Subcutaneous abdominal adipose tissue (tissue), 5 donors: ENCODE results near the gene RSRC1.
"Not testable (repeated sequence)": the region's sequence is repeated elsewhere in the genome, so short reads cannot be mapped to it uniquely, and the experiment has no call there.

Experiments used
- H3K27ac ChIP-seq: one replicate; pipeline ENCODE4 v1.7.0; 2013; ENCODE audit warnings: low read depth, mild to moderate bottlenecking, inconsistent platforms, low read length, moderate library complexity
- H3K27me3 ChIP-seq, 5 donors: one replicate each; pipeline ENCODE4 v1.7.0; 2013; ENCODE audit warnings: low read length in 5 of 5, inconsistent platforms in 1 of 5; ENCODE audit not compliant: control insufficient read depth in 5 of 5, insufficient read depth in 4 of 5
- H3K36me3 ChIP-seq, 5 donors: one replicate each; pipeline ENCODE4 v1.7.0; 2013; ENCODE audit warnings: low read length in 5 of 5; ENCODE audit not compliant: control insufficient read depth in 5 of 5, insufficient read depth in 5 of 5
- H3K4me1 ChIP-seq, 5 donors: one replicate each; pipeline ENCODE4 v1.7.0; 2013; ENCODE audit warnings: low read length in 5 of 5, mild to moderate bottlenecking in 3 of 5, moderate library complexity in 1 of 5; ENCODE audit not compliant: control insufficient read depth in 5 of 5, insufficient read depth in 5 of 5
- H3K4me3 ChIP-seq, 5 donors: one replicate each; pipeline ENCODE4 v1.7.0; 2013; ENCODE audit warnings: low read length in 5 of 5, low read depth in 1 of 5
- H3K9ac ChIP-seq, 5 donors: one replicate each; pipeline ENCODE4 v1.7.0; 2013; ENCODE audit warnings: low read length in 5 of 5, mild to moderate bottlenecking in 4 of 5, moderate library complexity in 3 of 5
- H3K9me3 ChIP-seq, 5 donors: one replicate each; pipeline ENCODE4 v1.7.0; 2013; ENCODE audit warnings: low read length in 5 of 5; ENCODE audit not compliant: control insufficient read depth in 5 of 5
- donor health status: healthy.
- donor health status: healthy.
- donor health status: healthy.
- donor health status: healthy.
- donor health status: healthy.

Gene RSRC1

GRCh38 chr3:158109804-158110657 is at the start of gene RSRC1:
Gene RSRC1, plus strand, starts transcription at chr3:158110089. Its CDS starts 12,016 bp downstream, at chr3:158122105.
- H3K9ac ChIP-seq = peak within 1 kb of the TSS; percentile 78 to 92 (median 87)
- no peaks in the 10 kb centered on the region for H3K36me3 ChIP-seq
- peak within 1 kb of the TSS; percentile 92 to 100 (median 97) for H3K4me3 ChIP-seq
- H3K27me3 ChIP-seq = peaks cover 11 to 37% (median 18%) of the 10 kb centered on the region in 5 donors
- peaks cover 0 to 4% (median 0%) of the 10 kb centered on the region in 5 donors for H3K9me3 ChIP-seq
- peaks cover 0 to 36% (median 33%) of the 10 kb centered on the region in 5 donors for H3K4me1 ChIP-seq
- peak within 1 kb of the TSS; percentile 46 for H3K27ac ChIP-seq

- H3K27me3 ChIP-seq, H3K4me1 ChIP-seq, H3K27ac ChIP-seq, H3K4me3 ChIP-seq, H3K9ac ChIP-seq, H3K36me3 ChIP-seq, H3K9me3 ChIP-seq: not testable (repeated sequence)
Measured at GRCh38 chr3:158065574-158065973, 44.3 kb upstream of the RSRC1 start.

GRCh38 chr3:158072790-158073189 is 37.1 kb upstream of the RSRC1 start:
- Histone ChIP-seq H3K4me3 (no peak overlapping the region), H3K27ac (no peak overlapping the region), H3K9ac (no peak overlapping the region), H3K27me3 (peaks cover 0 to 5% (median 0%) of the 10 kb centered on the region in 5 donors), H3K9me3 (no peaks in the 10 kb centered on the region), H3K36me3 (no peaks in the 10 kb centered on the region), H3K4me1 (no peaks in the 10 kb centered on the region)

- no peaks in the 10 kb centered on the region for H3K4me1 ChIP-seq
- no peak overlapping the region for H3K27ac ChIP-seq
- H3K27me3 ChIP-seq = peaks cover 0 to 8% (median 0%) of the 10 kb centered on the region in 5 donors
- H3K9me3 ChIP-seq = no peaks in the 10 kb centered on the region
- H3K36me3 ChIP-seq = no peaks in the 10 kb centered on the region
- no peak overlapping the region for H3K4me3 ChIP-seq
- no peak overlapping the region for H3K9ac ChIP-seq
Measured at GRCh38 chr3:158074591-158074990, 35.3 kb upstream of the RSRC1 start.

GRCh38 chr3:158079599-158079998 is 30.3 kb upstream of the RSRC1 start:
- peaks cover 0 to 8% (median 0%) of the 10 kb centered on the region in 5 donors for H3K27me3 ChIP-seq
- no peak overlapping the region for H3K27ac ChIP-seq

GRCh38 chr3:158084651-158085050 is 25.2 kb upstream of the RSRC1 start:
- H3K9ac ChIP-seq = no peak overlapping the region
- H3K27me3 ChIP-seq = peaks cover 0 to 3% (median 0%) of the 10 kb centered on the region in 5 donors
- no peaks in the 10 kb centered on the region for H3K4me1 ChIP-seq
- no peak overlapping the region for H3K4me3 ChIP-seq
- H3K9me3 ChIP-seq = no peaks in the 10 kb centered on the region
- H3K27ac ChIP-seq = no peak overlapping the region
- H3K36me3 ChIP-seq = no peaks in the 10 kb centered on the region

More at GRCh38 chr3:158079599-158079998, 30.3 kb upstream of the RSRC1 start:
- Histone ChIP-seq H3K4me3 (no peak overlapping the region), H3K9ac (no peak overlapping the region), H3K9me3 (no peaks in the 10 kb centered on the region), H3K36me3 (no peaks in the 10 kb centered on the region), H3K4me1 (no peaks in the 10 kb centered on the region)

GRCh38 chr3:158085358-158085757 is 24.5 kb upstream of the RSRC1 start:
- no peaks in the 10 kb centered on the region for H3K9me3 ChIP-seq
- no peak overlapping the region for H3K27ac ChIP-seq
- no peaks in the 10 kb centered on the region for H3K4me1 ChIP-seq
- H3K4me3 ChIP-seq = no peak overlapping the region
- peaks cover 0 to 4% (median 0%) of the 10 kb centered on the region in 5 donors for H3K27me3 ChIP-seq
- no peaks in the 10 kb centered on the region for H3K36me3 ChIP-seq
- H3K9ac ChIP-seq = no peak overlapping the region

GRCh38 chr3:158085931-158086330 is 24.0 kb upstream of the RSRC1 start:
- H3K27me3 ChIP-seq = peaks cover 0 to 4% (median 0%) of the 10 kb centered on the region in 5 donors
- H3K9ac ChIP-seq = no peak overlapping the region

GRCh38 chr3:158086361-158086760 is 23.5 kb upstream of the RSRC1 start:
- H3K27ac ChIP-seq = no peak overlapping the region
- H3K27me3 ChIP-seq = peaks cover 0 to 4% (median 0%) of the 10 kb centered on the region in 5 donors
- H3K4me3 ChIP-seq = no peak overlapping the region
- no peaks in the 10 kb centered on the region for H3K9me3 ChIP-seq
- no peak overlapping the region for H3K9ac ChIP-seq
- H3K36me3 ChIP-seq = no peaks in the 10 kb centered on the region
- no peaks in the 10 kb centered on the region for H3K4me1 ChIP-seq

More at GRCh38 chr3:158085931-158086330, 24.0 kb upstream of the RSRC1 start:
- H3K9me3 ChIP-seq = no peaks in the 10 kb centered on the region
- no peak overlapping the region for H3K27ac ChIP-seq
- H3K4me3 ChIP-seq = no peak overlapping the region
- no peaks in the 10 kb centered on the region for H3K4me1 ChIP-seq
- no peaks in the 10 kb centered on the region for H3K36me3 ChIP-seq

- H3K4me3 ChIP-seq = no peak overlapping the region
- H3K27ac ChIP-seq = no peak overlapping the region
- no peaks in the 10 kb centered on the region for H3K4me1 ChIP-seq
- no peaks in the 10 kb centered on the region for H3K9me3 ChIP-seq
- no peak overlapping the region for H3K9ac ChIP-seq
- H3K36me3 ChIP-seq = no peaks in the 10 kb centered on the region
- H3K27me3 ChIP-seq = peaks cover 0 to 4% (median 3%) of the 10 kb centered on the region in 5 donors
Measured at GRCh38 chr3:158086776-158087175, 23.1 kb upstream of the RSRC1 start.
